WTC11 (cell line): Measurements from ENCODE around the gene VILL. TPM values are rescaled to one million over a fixed set of nuclear protein-coding genes. Genes with fewer than 3 reads are reported as not detected.

Source experiments
- ATAC-seq: fragments of 200-7000 bp; cut with Tn5 transposase; 2 replicates; pipeline ENCODE4 v1.10.0; 2021; ENCODE audit warnings: mild to moderate bottlenecking, moderate library complexity
- CTCF ChIA-PET: fragments of 300-600 bp; sonication (Branson Sonifier 250); formaldehyde crosslinking; loops from one replicate; lab custom pipeline; 2021; ENCODE audit warnings: antibody characterized with exemption; lab: Charles Lee
- POLR2A ChIA-PET: fragments of 350-600 bp; sonication (Branson Sonifier 250); formaldehyde crosslinking; loops from one replicate; lab custom pipeline; 2021; ENCODE audit warnings: antibody characterized with exemption; lab: Charles Lee
- DNase-seq: peaks from one replicate; pipeline ENCODE4 v3.0.0; 2021; ENCODE audit warnings: low spot score
- H3K27ac Mint-ChIP-seq: 2 replicates; pipeline ENCODE4 v1.8.0; 2021; ENCODE audit warnings: mixed read lengths
- H3K27me3 Mint-ChIP-seq: 2 replicates; pipeline ENCODE4 v1.8.0; 2021; ENCODE audit warnings: low read depth, mild to moderate bottlenecking, moderate library complexity, mixed read lengths
- H3K36me3 Mint-ChIP-seq: 2 replicates; pipeline ENCODE4 v1.8.0; 2021; ENCODE audit warnings: mixed read lengths
- H3K4me1 Mint-ChIP-seq: 2 replicates; pipeline ENCODE4 v1.8.0; 2022; ENCODE audit warnings: mixed read lengths
- H3K4me3 Mint-ChIP-seq: 2 replicates; pipeline ENCODE4 v1.8.0; 2021; ENCODE audit warnings: mild to moderate bottlenecking, moderate library complexity, mixed read lengths
- H3K9me3 Mint-ChIP-seq: 2 replicates; pipeline ENCODE4 v1.8.0; 2021; ENCODE audit warnings: mixed read lengths
- ATF3 ChIP-seq: sonication (generic); formaldehyde crosslinking; conservative IDR thresholded peaks from 2 replicates; pipeline ENCODE4 v1.8.1; 2022; ENCODE audit warnings: mild to moderate bottlenecking, missing genetic modification reagents
- CDX4 ChIP-seq: fragments of 250-450 bp; sonication (Bioruptor Pico); IDR thresholded peaks from 2 replicates; pipeline ENCODE4 v1.9.0; 2021; ENCODE audit warnings: moderate library complexity, mild to moderate bottlenecking, inconsistent platforms, borderline replicate concordance
- CREM ChIP-seq: sonication (generic); formaldehyde crosslinking; IDR thresholded peaks from 2 replicates; pipeline ENCODE4 v1.8.1; 2022; ENCODE audit warnings: mild to moderate bottlenecking, missing genetic modification reagents, moderate library complexity
- E2F1 ChIP-seq: sonication (generic); formaldehyde crosslinking; IDR thresholded peaks from 2 replicates; pipeline ENCODE4 v1.8.0; 2022; ENCODE audit warnings: mild to moderate bottlenecking, missing genetic modification reagents
- ETV6 ChIP-seq: sonication (generic); formaldehyde crosslinking; IDR thresholded peaks from 2 replicates; pipeline ENCODE4 v1.8.1; 2022; ENCODE audit warnings: mild to moderate bottlenecking, missing genetic modification reagents
- FOXK1 ChIP-seq: sonication (generic); formaldehyde crosslinking; IDR thresholded peaks from 2 replicates; pipeline ENCODE4 v1.8.0; 2022; ENCODE audit warnings: mild to moderate bottlenecking, moderate library complexity, missing genetic modification reagents
- FOXP1 ChIP-seq: sonication (generic); formaldehyde crosslinking; IDR thresholded peaks from 2 replicates; pipeline ENCODE4 v1.8.0; 2022; ENCODE audit warnings: missing genetic modification reagents, mild to moderate bottlenecking, moderate library complexity, borderline replicate concordance
- GRHL2 ChIP-seq: fragments of 250-450 bp; sonication (Bioruptor Pico); IDR thresholded peaks from 2 replicates; pipeline ENCODE4 v1.8.0; 2022; ENCODE audit warnings: mild to moderate bottlenecking, moderate library complexity; ENCODE audit not compliant: insufficient replicate concordance, severe bottlenecking
- HMGXB4 ChIP-seq: sonication (generic); formaldehyde crosslinking; IDR thresholded peaks from 2 replicates; pipeline ENCODE4 v1.8.1; 2023; ENCODE audit warnings: mild to moderate bottlenecking, moderate library complexity, missing genetic modification reagents
- JUN ChIP-seq: sonication (generic); formaldehyde crosslinking; IDR thresholded peaks from 2 replicates; pipeline ENCODE4 v1.8.0; 2023; ENCODE audit warnings: mild to moderate bottlenecking, missing genetic modification reagents
- MAX ChIP-seq: sonication (generic); formaldehyde crosslinking; IDR thresholded peaks from 2 replicates; pipeline ENCODE4 v1.8.0; 2022; ENCODE audit warnings: mild to moderate bottlenecking, missing genetic modification reagents
- MYBL2 ChIP-seq: sonication (generic); formaldehyde crosslinking; IDR thresholded peaks from 2 replicates; pipeline ENCODE4 v1.8.1; 2023; ENCODE audit warnings: mild to moderate bottlenecking, moderate library complexity, missing genetic modification reagents
- PRRX2 ChIP-seq: fragments of 250-450 bp; sonication (Bioruptor Pico); IDR thresholded peaks from 2 replicates; pipeline ENCODE4 v1.8.0; 2021; ENCODE audit warnings: mild to moderate bottlenecking
- TEAD4 ChIP-seq: sonication (generic); formaldehyde crosslinking; IDR thresholded peaks from 2 replicates; pipeline ENCODE4 v1.8.0; 2022; ENCODE audit warnings: mild to moderate bottlenecking, missing genetic modification reagents
- USF1 ChIP-seq: sonication (generic); formaldehyde crosslinking; IDR thresholded peaks from 2 replicates; pipeline ENCODE4 v1.8.0; 2022; ENCODE audit warnings: mild to moderate bottlenecking, missing genetic modification reagents
- USF2 ChIP-seq: sonication (generic); formaldehyde crosslinking; IDR thresholded peaks from 2 replicates; pipeline ENCODE4 v1.8.1; 2023; ENCODE audit warnings: mild to moderate bottlenecking, missing genetic modification reagents, moderate library complexity
- ZNF121 ChIP-seq: sonication (generic); formaldehyde crosslinking; IDR thresholded peaks from 2 replicates; pipeline ENCODE4 v1.8.0; 2023; ENCODE audit warnings: missing genetic modification reagents
- ZNF263 ChIP-seq: sonication (generic); formaldehyde crosslinking; IDR thresholded peaks from 2 replicates; pipeline ENCODE4 v1.8.1; 2022; ENCODE audit warnings: low read depth, mild to moderate bottlenecking, moderate library complexity, missing genetic modification reagents
- ZNF416 ChIP-seq: fragments of 250-450 bp; sonication (Bioruptor Pico); IDR thresholded peaks from 2 replicates; pipeline ENCODE4 v1.9.0; 2021; ENCODE audit warnings: mild to moderate bottlenecking, inconsistent platforms
- total RNA-seq: library from RNA; stranded (reverse); gene quantifications from 3 replicates; pipeline ENCODE4 v1.2.3, GENCODE V29; 2021

VILL gene
- total RNA-seq, 1 experiment from 2014 or later: 4.7 TPM

GRCh38 chr3:38039101-38039898, 48.7 kb downstream of the VILL start, which contains the start of gene DLEC1 (continued):
- TF ChIP-seq ETV6 (peak; percentile 93; the same call in 1 of the 2 replicates), GRHL2 (CRISPR knock-in tag) (no peak)

- no peaks in the 10 kb centered on the region for H3K9me3 Mint-ChIP-seq
- POLR2A ChIA-PET: no interaction called here
- no peak overlapping the region for H3K27ac Mint-ChIP-seq
- peaks cover 18% of the 10 kb centered on the region for H3K4me1 Mint-ChIP-seq
- TF ChIP-seq ETV6 (no peak), USF2 (CRISPR knock-in tag) (no peak)
- peaks cover 46% of the 10 kb centered on the region for H3K27me3 Mint-ChIP-seq
- ATAC-seq (peak; percentile 71), DNase-seq (no peak)
- no peaks in the 10 kb centered on the region for H3K36me3 Mint-ChIP-seq
- CTCF ChIA-PET: interaction anchor here (1.3 to 1.9 kb wide), 4 partner anchors 10 to 43 kb away, joined by 5 to 11 read pairs (median 8); partner anchors contain the start of gene PLCD1
- H3K4me3 Mint-ChIP-seq: peak overlapping the region; percentile 66
Observed at GRCh38 chr3:38039899-38040261, 49.3 kb downstream of the VILL start.

- TF ChIP-seq E2F1: no peak
- DNase-seq (no peak), ATAC-seq (no peak)
- Mint-ChIP-seq H3K4me1 (peaks cover 18% of the 10 kb centered on the region), H3K36me3 (no peaks in the 10 kb centered on the region), H3K4me3 (peak overlapping the region; percentile 66; the same call in 1 of the 2 replicates), H3K27me3 (peaks cover 51% of the 10 kb centered on the region), H3K27ac (no peak overlapping the region), H3K9me3 (no peaks in the 10 kb centered on the region)
- CTCF ChIA-PET: interaction anchor here (1.8 to 1.9 kb wide), 2 partner anchors 37 to 44 kb away, joined by 9 to 11 read pairs; no protein-coding TSS in a partner anchor
- POLR2A ChIA-PET: no interaction called here
Observed at GRCh38 chr3:38040401-38040800, 49.8 kb downstream of the VILL start.

- H3K9me3 Mint-ChIP-seq: no peaks in the 10 kb centered on the region
Observed at GRCh38 chr3:38043486-38043885, 52.9 kb downstream of the VILL start.

GRCh38 chr3:38046027-38046426, 55.4 kb downstream of the VILL start:
- no peaks in the 10 kb centered on the region for H3K4me1 Mint-ChIP-seq
- no peaks in the 10 kb centered on the region for H3K36me3 Mint-ChIP-seq
- no peak for ATAC-seq
- H3K27me3 Mint-ChIP-seq: peaks cover 32% of the 10 kb centered on the region
- DNase-seq: no peak
- no peak overlapping the region for H3K27ac Mint-ChIP-seq
- no peak overlapping the region for H3K4me3 Mint-ChIP-seq
- ChIA-PET POLR2A (no interaction called here), CTCF (no interaction called here)
- H3K9me3 Mint-ChIP-seq: peaks cover 4% of the 10 kb centered on the region; the same call in 1 of the 2 replicates
- TF ChIP-seq MAX (CRISPR knock-in tag) (no peak), CREM (CRISPR knock-in tag) (no peak), MYBL2 (no peak), TEAD4 (no peak), CDX4 (CRISPR knock-in tag) (no peak), USF1 (CRISPR knock-in tag) (no peak), ZNF263 (no peak), PRRX2 (CRISPR knock-in tag) (no peak), ZNF121 (no peak), E2F1 (no peak), FOXP1 (CRISPR knock-in tag) (no peak), JUN (CRISPR knock-in tag) (no peak), HMGXB4 (no peak)

More at GRCh38 chr3:38043486-38043885, 52.9 kb downstream of the VILL start:
- ChIA-PET POLR2A (no interaction called here), CTCF (no interaction called here)
- TF ChIP-seq FOXK1 (CRISPR knock-in tag) (no peak), ATF3 (CRISPR knock-in tag) (no peak), ZNF416 (CRISPR knock-in tag) (no peak)
- Mint-ChIP-seq H3K27ac (no peak overlapping the region), H3K27me3 (peaks cover 52% of the 10 kb centered on the region), H3K4me3 (no peak overlapping the region), H3K36me3 (no peaks in the 10 kb centered on the region), H3K4me1 (peaks cover 13% of the 10 kb centered on the region)
- DNase-seq (no peak), ATAC-seq (no peak)
